OCI-M2 (cell line): Measurements from ENCODE around the gene PSAPL1.

Experiments
- DNase-seq: peaks from one replicate; lab custom pipeline; 2025; ENCODE audit not compliant: unreplicated experiment; lab: John Stamatoyannopoulos, UW

Gene PSAPL1

GRCh38 chr4:7431696-7432530 is 2.8 kb downstream of the PSAPL1 start:
- DNase-seq: no peak

DNA sequence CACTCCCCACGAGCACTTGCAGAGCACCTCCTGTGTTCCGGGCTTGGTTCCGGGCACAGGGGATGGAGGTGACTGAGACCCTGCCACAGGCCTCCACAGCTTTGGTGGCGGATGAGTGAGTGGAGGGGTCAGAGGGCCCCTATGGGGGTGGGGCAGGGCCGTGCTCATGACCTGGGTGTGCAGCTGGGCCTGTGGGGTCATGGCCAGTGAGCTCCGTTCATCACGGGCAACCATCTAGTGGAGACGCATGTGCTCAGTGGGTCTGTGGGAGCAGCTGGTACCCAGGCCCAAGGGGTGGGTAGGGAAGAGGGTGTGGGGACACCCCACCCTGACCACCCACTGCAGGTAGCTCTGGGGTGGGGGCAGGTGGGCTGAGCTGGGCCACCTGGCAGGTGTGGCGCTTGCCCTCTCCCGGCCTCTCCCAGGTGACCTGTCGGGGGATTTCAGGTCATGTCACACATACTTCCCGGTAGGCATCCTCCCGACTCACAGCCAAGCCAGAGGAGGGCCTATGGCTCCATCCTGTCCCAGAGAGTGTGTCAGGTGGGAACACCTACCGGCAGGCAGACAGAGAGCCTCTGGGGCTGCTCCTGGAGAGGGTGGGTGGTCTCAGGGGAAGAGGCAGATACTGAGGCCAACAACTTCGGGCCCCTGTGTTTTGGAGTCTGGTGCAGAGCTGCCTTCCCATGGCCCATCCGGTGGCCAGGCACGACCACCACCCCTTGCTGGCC is 3.6 kb downstream of the PSAPL1 start:
- DNase-seq: no peak

DNA sequence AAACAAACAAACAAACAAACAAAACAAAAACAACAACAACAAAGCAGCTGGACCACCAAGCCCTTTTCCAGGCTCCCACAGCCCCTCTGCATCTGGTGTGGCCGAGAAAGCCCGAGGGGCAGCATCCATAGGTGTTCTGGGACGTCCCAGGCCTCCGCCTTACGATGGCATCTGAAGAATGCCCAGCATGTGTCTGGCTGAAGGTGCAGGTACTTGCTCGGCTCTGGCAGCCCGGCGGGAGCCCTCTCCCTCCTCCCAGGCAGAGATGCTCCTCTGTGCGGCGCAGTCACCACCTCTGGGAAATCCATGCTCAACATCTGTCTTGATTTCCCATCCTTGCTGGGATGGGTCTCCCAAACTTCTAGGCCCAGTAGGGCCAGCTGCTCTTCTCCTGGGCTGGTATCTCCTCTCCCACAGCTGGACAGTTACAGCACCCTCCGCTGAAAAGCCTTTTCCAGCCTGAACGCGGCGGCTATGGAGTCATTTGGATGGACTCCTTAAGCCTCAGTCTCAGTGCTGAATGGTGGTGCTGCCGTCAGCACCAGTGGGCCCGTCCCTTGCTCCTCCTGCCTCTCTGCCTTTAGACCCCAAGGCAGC is 4.3 kb downstream of the PSAPL1 start:
- no peak for DNase-seq

- DNase-seq: no peak
Measured at GRCh38 chr4:7429601-7430078, 5.1 kb downstream of the PSAPL1 start.

DNA sequence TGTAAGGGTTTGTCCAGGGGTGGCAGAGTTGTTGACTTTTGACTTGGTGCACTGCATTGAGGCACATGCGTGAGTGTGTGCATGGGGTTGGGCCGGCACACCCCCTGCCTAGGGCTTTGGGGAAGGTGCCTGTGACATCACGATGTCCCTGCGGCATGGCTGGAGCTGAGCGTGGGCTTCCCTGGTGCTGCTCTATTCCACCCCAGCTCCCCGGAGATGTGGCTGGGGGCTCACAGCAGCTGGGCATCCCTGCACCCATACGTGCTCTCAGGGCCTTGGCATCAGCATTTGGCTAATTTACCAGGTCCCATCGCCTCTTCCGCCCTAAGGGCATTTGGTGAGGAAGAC is 5.7 kb downstream of the PSAPL1 start:
- DNase-seq: no peak

DNA sequence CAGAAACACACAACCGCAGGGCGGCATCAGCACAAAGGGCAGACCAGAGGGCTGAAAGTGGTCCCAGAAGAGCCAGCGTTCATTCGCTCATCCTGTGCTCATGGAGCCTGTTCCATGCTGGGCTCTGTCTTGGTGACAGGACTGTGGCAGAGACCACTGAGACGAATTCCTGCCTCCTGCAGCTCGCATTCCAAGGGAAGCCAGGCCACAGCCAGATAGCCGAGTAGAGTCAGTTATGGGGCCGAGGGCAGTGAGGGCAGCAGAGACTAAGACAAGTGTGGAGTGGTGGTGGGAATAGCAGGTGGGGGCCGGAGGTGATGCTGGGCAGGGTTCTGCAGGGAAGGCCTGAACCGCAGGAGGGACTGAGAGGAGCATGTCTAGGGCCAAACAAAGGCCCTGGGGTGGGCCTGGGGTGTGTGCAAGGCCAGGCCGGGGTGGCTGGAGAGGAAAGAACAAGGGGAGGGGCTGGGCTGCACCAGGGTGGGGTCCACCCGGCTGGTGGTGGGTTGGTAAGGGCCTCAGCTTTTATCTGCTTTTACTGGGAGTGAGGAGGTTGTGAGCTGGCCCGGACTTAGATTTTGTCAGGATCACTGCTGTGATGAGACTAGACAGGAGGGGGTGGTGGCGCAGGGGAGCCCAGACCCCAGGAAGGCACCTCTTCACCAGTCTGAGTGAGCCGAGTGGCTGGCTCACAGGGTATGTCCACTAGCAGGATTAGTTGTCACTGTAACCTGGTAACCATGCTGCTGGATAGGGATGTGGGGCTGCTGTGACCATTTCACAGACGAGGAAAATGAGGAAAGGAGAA is 6.3 kb downstream of the PSAPL1 start:
- DNase-seq: no peak

GRCh38 chr4:7427831-7428260 is 6.9 kb downstream of the PSAPL1 start:
- no peak for DNase-seq

DNA sequence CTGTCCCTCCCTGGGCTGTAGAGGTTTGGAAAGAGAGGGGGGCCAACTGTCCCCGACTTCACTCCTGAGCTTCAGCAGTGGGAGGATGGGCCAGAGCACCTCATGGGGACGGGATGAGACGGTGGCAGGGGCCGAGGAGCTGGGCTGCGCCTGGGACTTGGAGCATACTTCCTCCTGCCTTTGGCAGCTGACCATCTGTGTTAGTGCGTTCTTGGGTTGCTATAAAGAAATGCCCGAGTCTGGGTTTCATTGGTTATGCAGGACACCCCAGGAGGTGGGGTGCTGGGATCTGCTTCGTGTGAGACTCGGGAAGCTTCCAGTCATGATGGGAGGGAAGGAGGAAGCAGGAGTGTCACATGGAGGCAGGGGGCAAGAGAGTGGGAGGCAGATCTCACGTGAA is 7.4 kb downstream of the PSAPL1 start:
- DNase-seq: no peak

DNA sequence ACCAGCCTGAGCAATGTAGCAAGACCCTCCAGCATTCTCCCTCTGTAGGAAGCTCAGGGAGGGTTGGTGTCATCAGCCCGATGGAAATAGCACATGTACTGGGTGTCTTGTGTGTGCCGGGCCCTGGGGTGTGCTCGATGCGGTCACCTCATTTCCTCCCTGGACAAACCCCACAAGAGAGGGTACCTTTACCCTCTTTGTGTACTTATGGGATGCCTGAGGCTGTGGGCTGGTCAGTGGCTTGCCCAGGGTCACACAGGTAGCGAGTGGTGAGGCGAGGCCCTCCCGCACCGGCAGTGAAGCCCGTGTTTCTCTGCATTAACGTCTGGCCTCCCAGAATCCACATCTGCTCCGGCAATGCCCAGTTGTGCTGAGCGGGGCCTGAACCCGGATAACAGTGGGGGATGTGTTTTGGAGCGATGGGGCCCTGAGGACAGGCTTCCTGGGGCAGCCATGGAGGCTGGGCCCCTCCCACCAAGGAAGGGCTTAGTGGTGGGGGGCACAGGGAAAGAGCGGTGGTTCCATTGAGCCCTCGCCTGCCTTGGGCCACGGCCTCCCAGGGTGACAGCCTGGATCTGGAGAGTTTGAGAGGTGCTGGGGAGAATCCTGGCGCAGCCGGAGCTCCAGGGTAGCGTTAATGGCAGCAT is 8.1 kb downstream of the PSAPL1 start:
- no peak for DNase-seq

- no peak for DNase-seq
Measured at GRCh38 chr4:7425591-7426468, 8.9 kb downstream of the PSAPL1 start.

GRCh38 chr4:7425124-7425523 is 9.6 kb downstream of the PSAPL1 start:
- no peak for DNase-seq

GRCh38 chr4:7424553-7425111 is 10.1 kb downstream of the PSAPL1 start:
- no peak for DNase-seq

DNA sequence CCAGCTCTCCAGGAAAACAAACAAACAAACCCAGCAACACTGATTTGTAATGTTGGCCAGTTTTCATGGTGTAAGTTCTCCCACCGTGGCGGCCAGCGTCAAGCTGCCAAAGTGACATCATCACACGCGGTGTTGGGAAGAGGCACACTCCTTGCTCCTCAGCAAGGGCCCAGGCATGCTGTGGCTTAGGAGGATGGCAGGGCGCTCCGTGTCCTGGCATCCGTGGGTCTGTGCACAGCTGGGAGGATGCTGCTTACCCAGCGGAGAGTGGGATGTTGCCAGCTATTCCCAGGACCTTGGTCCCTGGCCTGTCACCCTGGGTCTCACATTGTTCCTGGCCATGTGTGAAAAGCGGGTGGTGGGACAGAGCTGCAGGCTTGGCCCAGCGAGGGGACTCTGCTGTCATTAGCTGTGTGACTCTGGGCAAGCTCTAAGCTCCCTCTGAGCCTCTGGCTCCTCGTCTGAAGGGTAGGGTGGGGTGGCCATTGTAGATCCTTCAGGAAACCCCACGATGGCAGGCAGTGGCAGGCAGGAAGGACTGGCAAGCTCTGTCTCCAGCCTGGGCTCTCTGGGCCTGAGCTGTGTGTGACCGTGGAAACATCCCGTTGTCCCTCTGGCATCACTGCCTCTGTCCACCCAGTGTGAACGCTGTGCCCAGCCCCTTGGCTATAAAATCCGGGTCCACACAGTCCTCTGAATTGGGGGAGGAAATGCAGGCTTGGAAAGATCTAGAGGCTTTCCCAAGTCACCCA is 10.8 kb downstream of the PSAPL1 start:
- no peak for DNase-seq

GRCh38 chr4:7423391-7423790 is 11.3 kb downstream of the PSAPL1 start:
- DNase-seq: no peak

DNA sequence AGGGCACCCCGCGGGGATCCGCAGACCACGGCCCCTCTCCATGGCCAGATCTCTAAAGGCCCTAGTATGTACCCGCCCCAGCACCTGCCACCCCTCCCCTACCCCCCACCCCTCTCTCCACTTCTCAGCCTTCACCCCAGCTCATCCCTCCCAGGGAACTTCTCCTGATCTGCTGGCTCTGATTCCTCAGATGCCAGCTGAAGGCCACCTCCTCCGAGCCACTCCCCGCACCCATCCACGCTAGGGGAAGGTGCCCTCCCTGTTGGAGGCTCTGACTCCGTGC is 11.9 kb downstream of the PSAPL1 start:
- no peak for DNase-seq

GRCh38 chr4:7422151-7422897 is 12.4 kb downstream of the PSAPL1 start:
- DNase-seq: no peak

DNA sequence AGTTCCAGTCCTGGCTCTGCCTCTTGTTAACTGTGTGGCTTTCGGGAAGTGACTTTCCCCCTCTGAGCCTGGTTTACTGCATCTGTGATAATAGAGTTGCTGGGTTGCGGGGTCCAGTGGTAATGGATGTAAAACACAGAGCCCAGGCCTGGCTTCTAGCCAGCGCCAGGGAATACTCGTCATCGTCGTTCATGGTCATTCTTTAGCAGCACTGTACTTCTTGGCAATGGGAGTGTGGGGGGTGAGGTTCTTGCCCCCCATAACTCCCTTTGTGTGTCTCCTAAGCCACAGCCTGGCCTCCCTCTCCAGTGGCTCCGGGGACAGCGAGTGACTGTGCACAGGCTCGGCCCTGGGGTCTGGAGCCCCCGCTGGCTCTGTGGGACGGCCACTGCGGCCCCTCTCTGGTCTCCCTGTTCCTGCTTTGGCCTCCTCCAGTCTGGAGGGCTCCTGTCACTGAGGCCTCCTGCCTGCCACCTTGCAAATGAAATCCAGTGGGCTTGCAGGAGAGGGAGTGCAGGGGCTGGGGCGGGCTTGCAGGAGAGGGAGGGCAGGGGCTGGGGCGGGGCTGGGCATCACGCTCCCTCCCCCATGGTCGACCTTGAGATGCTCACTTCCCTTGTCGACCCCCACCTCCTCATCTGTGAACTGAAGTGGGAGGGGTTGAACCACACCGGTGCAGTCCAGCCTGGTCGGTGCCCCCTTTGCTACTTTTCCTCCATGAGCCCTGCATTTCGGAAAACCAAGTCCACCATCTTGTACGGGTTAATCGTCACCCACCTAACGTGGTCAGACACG is 13.2 kb downstream of the PSAPL1 start:
- no peak for DNase-seq
